K562 (cell line): ENCODE results near the gene TAS1R3. TPM values are rescaled to one million over a fixed set of nuclear protein-coding genes. Genes with fewer than 3 reads are reported as not detected.
A peak's percentile ranks its signal among the peaks of the same experiment; 100 is the strongest.

Experiments
- ADNP ChIP-seq: fragments of 200-800 bp; sonication (Bioruptor generic); IDR thresholded peaks from 2 replicates; pipeline ENCODE4 v1.6.1; 2016; ENCODE audit warnings: missing genetic modification characterization, missing compliant biosample characterization
- CTCF ChIP-seq, 3 experiments: IDR thresholded peaks in 2 of 3; conservative IDR thresholded peaks in 1 of 3; 2 replicates each; pipeline ENCODE4 v1.5.1; 2011 to 2012; ENCODE audit warnings: low read length in 3 of 3, mild to moderate bottlenecking in 3 of 3, control low read depth in 2 of 3, improper control_type of control experiment in 1 of 3, inconsistent platforms in 1 of 3, low read depth in 1 of 3, mixed read lengths in 1 of 3, moderate library complexity in 1 of 3; ENCODE audit not compliant: insufficient read depth in 2 of 3
- FOXP1 ChIP-seq: sonication (generic); formaldehyde crosslinking; IDR thresholded peaks from 2 replicates; pipeline ENCODE4 v1.8.0; 2022; ENCODE audit warnings: mild to moderate bottlenecking, missing genetic modification reagents
- GATAD2B ChIP-seq: fragments of 450-650 bp; IDR thresholded peaks from 2 replicates; pipeline ENCODE4 v1.6.1; 2017; ENCODE audit warnings: mild to moderate bottlenecking, borderline replicate concordance
- JUN ChIP-seq, 2 experiments: sonication (generic) in 1 of 2; formaldehyde crosslinking in 1 of 2; IDR thresholded peaks; 2 replicates each; pipeline versions ENCODE4 v1.6.1 to v1.8.0; 2012 to 2022; ENCODE audit warnings: borderline replicate concordance in 2 of 2, mild to moderate bottlenecking in 2 of 2, improper control_type of control experiment in 1 of 2, low read depth in 1 of 2, low read length in 1 of 2, missing genetic modification reagents in 1 of 2
- KAT8 ChIP-seq: fragments of 450-650 bp; IDR thresholded peaks from 2 replicates; pipeline ENCODE4 v1.6.1; 2016; ENCODE audit warnings: low read depth, mild to moderate bottlenecking
- MAX ChIP-seq: sonication (generic); formaldehyde crosslinking; IDR thresholded peaks from 2 replicates; pipeline ENCODE4 v1.9.0; 2022; ENCODE audit warnings: mild to moderate bottlenecking, missing genetic modification reagents
- MLX ChIP-seq, 2 experiments: fragments of 450-650 bp in 1 of 2; sonication (generic) in 1 of 2; formaldehyde crosslinking; conservative IDR thresholded peaks; 2 replicates each; pipeline versions ENCODE4 v1.4.0 to v1.8.1; 2020 to 2022; ENCODE audit warnings: mild to moderate bottlenecking in 1 of 2, missing genetic modification reagents in 1 of 2
- SAFB2 ChIP-seq: fragments of 200-400 bp; formaldehyde crosslinking; IDR thresholded peaks from 2 replicates; pipeline ENCODE4 v1.6.1; 2018; ENCODE audit warnings: borderline replicate concordance, low read length, low read depth, moderate library complexity; ENCODE audit not compliant: severe bottlenecking
- SIRT6 ChIP-seq: IDR thresholded peaks from one replicate; pipeline ENCODE4 v1.6.1; 2012; ENCODE audit warnings: low read depth, mild to moderate bottlenecking, control low read depth, inconsistent platforms, low read length, moderate library complexity
- SMARCA4 ChIP-seq: fragments of 450-650 bp; IDR thresholded peaks from 2 replicates; pipeline ENCODE4 v1.6.1; 2016
- SRSF3 ChIP-seq: fragments of 200-400 bp; formaldehyde crosslinking; IDR thresholded peaks from 2 replicates; pipeline ENCODE4 v1.6.1; 2016; ENCODE audit warnings: mild to moderate bottlenecking, low read length, moderate library complexity; ENCODE audit not compliant: insufficient read depth
- TCF7L2 ChIP-seq: fragments of 150-350 bp; IDR thresholded peaks from 2 replicates; pipeline ENCODE4 v1.6.1; 2016; ENCODE audit warnings: low read depth, mild to moderate bottlenecking, low read length, moderate library complexity
- ZC3H8 ChIP-seq: fragments of 450-650 bp; IDR thresholded peaks from 2 replicates; pipeline ENCODE4 v1.6.1; 2017
- ZNF280B ChIP-seq: fragments of 250-450 bp; sonication (Bioruptor Pico); IDR thresholded peaks from 2 replicates; pipeline ENCODE4 v1.5.1; 2021; ENCODE audit warnings: mild to moderate bottlenecking
- ZNF395 ChIP-seq: fragments of 200-800 bp; sonication (Bioruptor generic); IDR thresholded peaks from 2 replicates; pipeline ENCODE4 v1.6.1; 2017; ENCODE audit warnings: missing genetic modification characterization, missing compliant biosample characterization
- ZNF431 ChIP-seq: sonication (generic); formaldehyde crosslinking; IDR thresholded peaks from 2 replicates; pipeline ENCODE4 v1.8.0; 2022; ENCODE audit warnings: mild to moderate bottlenecking, missing genetic modification reagents
- ZNF785 ChIP-seq: fragments of 250-450 bp; sonication (Bioruptor Pico); IDR thresholded peaks from 2 replicates; pipeline ENCODE4 v1.4.0; 2020; ENCODE audit warnings: mild to moderate bottlenecking
- polyA plus RNA-seq, 8 experiments: library from polyadenylated mRNA; depleted of rRNA in 4 of 8; stranded (reverse) in 5 of 8; unstranded in 3 of 8; fragments of >200 nt; fragmentation: Nextera tagmentation in 2 of 8; fragmentation: Illumina TruSeq in 1 of 8; extraction: Ambion mirVana in 2 of 8; extraction: Trizol in 1 of 8; gene quantifications; 2 replicates each; pipeline versions ENCODE4 v1.2.1 to v1.2.3, GENCODE V29; 2011 to 2014; ENCODE audit warnings: inconsistent platforms in 1 of 8, missing spikeins in 1 of 8
- total RNA-seq, 7 experiments: library from RNA; depleted of rRNA in 6 of 7; stranded (reverse); fragments of >200 nt in 6 of 7; fragmentation: Illumina TruSeq in 2 of 7; extraction: Trizol in 2 of 7; gene quantifications; 2 replicates each; pipeline versions ENCODE4 v1.2.1 to v1.2.3, GENCODE V29; 2011 to 2021; ENCODE audit warnings: low replicate concordance in 1 of 7
- TF ChIP-seq, protein P1 (sequence below): fragments of 450-650 bp; IDR thresholded peaks from 2 replicates; pipeline ENCODE4 v1.6.1; 2016; ENCODE audit warnings: antibody characterized with exemption

The TAS1R3 gene
- total and polyA plus RNA-seq, 9 of the 15 experiments (the other 6 are each of a cell fraction or from before 2014, with no cell fraction given): 0.07 to 0.13 TPM; not detected in 7

GRCh38 chr1:1307261-1307922 lies 23.7 kb upstream of the TAS1R3 start (continued):
- TF ChIP-seq SRSF3 (no peak), GATAD2B (peak; percentile 82; the same call in 1 of the 2 replicates), SMARCA4 (no peak), ZNF431 (CRISPR knock-in tag) (no peak), JUN (IDR thresholded peaks at IDR 0.05; ENCODE audit: borderline replicate concordance, low read depth, low read length) (no peak), JUN (CRISPR knock-in tag; IDR thresholded peaks at IDR 0.05; ENCODE audit: borderline replicate concordance) (no peak), ZNF280B (CRISPR knock-in tag) (no peak), SIRT6 (no peak), MLX (CRISPR knock-in tag; conservative IDR thresholded peaks at IDR 0.05) (no peak), TCF7L2 (no peak), SAFB2 (no peak), ZNF395 (no peak), MAX (CRISPR knock-in tag) (no peak; the same call in 1 of the 2 replicates), FOXP1 (CRISPR knock-in tag) (0 out of 2 replicates have a peak, but pooled peaks have one; percentile 23), ZNF785 (CRISPR knock-in tag) (no peak), KAT8 (no peak), ZC3H8 (no peak), ADNP (no peak), CTCF (IDR thresholded peaks at IDR 0.05 in 2 of 3, conservative IDR thresholded peaks at IDR 0.05 in 1 of 3; ENCODE audit: insufficient read depth in 2 of 3, low read depth in 1 of 3, low read length in 3 of 3) (no peak)
- TF ChIP-seq, protein P1, sequence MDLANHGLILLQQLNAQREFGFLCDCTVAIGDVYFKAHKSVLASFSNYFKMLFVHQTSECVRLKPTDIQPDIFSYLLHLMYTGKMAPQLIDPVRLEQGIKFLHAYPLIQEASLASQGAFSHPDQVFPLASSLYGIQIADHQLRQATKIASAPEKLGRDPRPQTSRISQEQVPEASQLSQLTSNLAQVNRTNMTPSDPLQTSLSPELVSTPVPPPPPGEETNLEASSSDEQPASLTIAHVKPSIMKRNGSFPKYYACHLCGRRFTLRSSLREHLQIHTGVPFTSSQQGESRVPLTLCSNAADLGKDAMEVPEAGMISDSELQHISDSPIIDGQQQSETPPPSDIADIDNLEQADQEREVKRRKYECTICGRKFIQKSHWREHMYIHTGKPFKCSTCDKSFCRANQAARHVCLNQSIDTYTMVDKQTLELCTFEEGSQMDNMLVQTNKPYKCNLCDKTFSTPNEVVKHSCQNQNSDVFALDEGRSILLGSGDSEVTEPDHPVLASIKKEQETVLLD: peak; percentile 38; the same call in 1 of the 2 replicates
